ENCODE results near the gene MIB1. TPM values are rescaled to one million over a fixed set of nuclear protein-coding genes. Genes with fewer than 3 reads are reported as not detected.

The MIB1 gene
- total RNA-seq, 4 donors from 2014 or later, result 17.9 to 25.3 (median 21.1) TPM

DNA sequence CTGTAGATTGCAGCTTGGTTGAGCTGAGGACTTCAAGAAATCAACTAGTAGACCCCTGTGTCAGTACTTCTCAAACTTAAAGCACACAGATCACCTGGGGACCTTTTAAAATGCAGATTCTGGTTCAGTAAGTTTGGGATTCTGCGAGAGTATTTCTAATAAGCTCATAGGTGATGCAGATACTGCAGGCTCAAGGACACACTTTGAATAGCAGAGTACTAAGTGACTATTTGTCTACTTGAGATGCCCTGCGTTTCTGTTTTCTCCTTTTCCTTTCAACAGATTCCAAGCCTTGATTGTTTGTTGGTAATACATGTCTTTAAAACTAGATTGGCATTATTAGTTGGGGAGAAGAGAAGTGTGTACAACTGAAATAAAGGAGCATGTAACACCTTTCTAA, 6.7 kb downstream of the MIB1 start:
- intact Hi-C loops (cut with DNase I; ENCODE audit: low total_unique reads), result no loop called here
- WGBS, 2 donors, result 55 to 59% methylated on average over 2 of the region's 2 CpGs
- no peak for DNase-seq (ENCODE audit: low spot score in 2 of 2)
- H3K4me3 ChIP-seq (ENCODE audit: low read depth, poor library complexity, severe bottlenecking), result no peak overlapping the region
- TF ChIP-seq, protein P1, sequence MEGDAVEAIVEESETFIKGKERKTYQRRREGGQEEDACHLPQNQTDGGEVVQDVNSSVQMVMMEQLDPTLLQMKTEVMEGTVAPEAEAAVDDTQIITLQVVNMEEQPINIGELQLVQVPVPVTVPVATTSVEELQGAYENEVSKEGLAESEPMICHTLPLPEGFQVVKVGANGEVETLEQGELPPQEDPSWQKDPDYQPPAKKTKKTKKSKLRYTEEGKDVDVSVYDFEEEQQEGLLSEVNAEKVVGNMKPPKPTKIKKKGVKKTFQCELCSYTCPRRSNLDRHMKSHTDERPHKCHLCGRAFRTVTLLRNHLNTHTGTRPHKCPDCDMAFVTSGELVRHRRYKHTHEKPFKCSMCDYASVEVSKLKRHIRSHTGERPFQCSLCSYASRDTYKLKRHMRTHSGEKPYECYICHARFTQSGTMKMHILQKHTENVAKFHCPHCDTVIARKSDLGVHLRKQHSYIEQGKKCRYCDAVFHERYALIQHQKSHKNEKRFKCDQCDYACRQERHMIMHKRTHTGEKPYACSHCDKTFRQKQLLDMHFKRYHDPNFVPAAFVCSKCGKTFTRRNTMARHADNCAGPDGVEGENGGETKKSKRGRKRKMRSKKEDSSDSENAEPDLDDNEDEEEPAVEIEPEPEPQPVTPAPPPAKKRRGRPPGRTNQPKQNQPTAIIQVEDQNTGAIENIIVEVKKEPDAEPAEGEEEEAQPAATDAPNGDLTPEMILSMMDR (IDR thresholded peaks at IDR 0.05), result no peak
- no peak for TF ChIP-seq POLR2A (IDR thresholded peaks at IDR 0.05)

DNA sequence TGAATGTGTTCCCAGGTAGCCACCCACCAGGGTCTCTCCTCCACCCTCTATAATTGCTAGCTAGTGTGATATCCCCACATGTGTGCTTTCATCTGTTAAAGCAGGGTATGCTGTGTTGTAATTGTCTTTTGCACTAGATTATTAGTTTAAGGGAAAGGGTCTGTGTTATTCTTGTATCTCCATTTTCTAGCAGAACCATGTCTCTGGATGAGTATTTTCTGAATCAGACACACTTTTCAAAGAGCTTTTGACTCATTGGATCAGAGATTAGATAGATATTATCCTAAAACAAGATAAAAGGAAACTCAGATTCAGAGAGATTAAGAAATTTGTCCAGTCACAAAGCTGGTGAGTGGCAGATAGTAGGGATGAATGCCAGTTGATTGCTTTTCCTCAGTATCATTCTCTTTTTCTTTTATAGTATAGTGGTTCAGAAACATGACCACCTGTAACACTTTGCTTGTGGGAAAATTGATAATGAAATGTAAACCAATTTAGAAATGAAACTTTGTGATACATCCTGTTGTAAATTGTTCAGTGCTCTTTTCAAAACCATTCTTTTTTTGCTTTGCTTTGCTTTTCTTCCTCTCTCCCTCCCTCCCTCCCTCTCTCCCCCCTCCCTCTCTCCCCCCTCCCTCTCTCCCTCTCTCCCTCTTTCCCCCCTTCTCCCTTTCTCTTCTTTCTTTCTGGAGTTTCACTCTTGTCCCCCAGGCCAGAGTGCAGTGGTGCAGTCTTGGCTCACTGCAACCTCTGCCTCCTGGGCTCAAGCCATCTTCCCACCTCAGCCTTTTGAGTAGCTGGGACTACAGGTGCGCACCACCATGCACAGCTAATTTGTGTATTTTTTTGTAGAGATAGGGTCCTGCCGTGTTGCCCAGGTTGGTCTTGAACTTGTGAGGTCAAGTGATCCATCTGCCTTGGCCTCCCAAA, 7.4 kb downstream of the MIB1 start:
- TF ChIP-seq, protein P1 (IDR thresholded peaks at IDR 0.05), result no peak
- TF ChIP-seq POLR2A (IDR thresholded peaks at IDR 0.05), result no peak
- intact Hi-C loops (cut with DNase I; ENCODE audit: low total_unique reads), result no loop called here
- 88 to 97% methylated on average over 2 of the region's 2 CpGs for WGBS, 2 donors
- H3K4me3 ChIP-seq (ENCODE audit: low read depth, poor library complexity, severe bottlenecking), result no peak overlapping the region
- DNase-seq (ENCODE audit: low spot score in 2 of 2), result no peak

DNA sequence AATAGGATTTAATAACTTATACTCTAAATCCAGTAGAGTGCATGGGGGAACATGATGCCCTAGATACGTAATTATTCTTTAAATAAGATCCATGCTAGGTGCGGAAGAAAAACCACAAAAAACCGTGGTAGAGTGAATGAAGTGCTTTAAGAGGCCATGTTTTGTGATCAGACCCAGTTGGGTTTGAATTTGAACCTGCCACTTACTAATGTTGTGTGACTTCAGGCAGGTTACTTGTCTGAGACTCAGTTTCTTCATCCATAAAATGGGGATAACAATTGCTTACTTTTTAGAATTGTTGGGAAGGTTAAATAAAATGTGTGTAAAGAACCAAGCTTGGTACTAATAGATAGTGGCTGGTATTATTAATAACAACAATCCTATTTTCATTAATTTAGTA, 17.2 kb downstream of the MIB1 start:
- WGBS, 2 donors, result 98% methylated on average over 3 of the region's 3 CpGs
- DNase-seq (ENCODE audit: low spot score in 2 of 2), result no peak
- TF ChIP-seq POLR2A (IDR thresholded peaks at IDR 0.05), result no peak
- TF ChIP-seq, protein P1 (IDR thresholded peaks at IDR 0.05), result no peak
- no peak overlapping the region for H3K4me3 ChIP-seq (ENCODE audit: low read depth, poor library complexity, severe bottlenecking)
- intact Hi-C loops (cut with DNase I; ENCODE audit: low total_unique reads), result no loop called here

DNA sequence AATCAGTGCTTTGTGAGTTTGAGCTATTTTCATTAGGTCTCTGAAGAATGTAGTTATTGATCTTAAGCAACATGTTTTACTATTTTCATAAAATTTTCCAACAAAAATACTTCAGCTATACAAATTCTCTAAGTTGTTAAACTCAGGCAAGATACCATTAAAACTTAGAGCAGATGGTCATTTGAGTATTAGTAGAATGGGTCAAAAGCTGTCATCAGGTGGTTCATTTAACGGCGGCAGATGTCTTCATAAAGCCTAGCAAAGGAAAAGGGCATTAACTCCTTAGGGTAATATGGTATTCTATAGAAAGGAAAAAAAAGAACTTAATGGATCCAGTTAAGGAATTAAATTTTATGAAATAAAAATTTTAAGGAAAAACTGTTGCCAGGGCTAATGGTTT, 19.2 kb downstream of the MIB1 start:
- DNase-seq (ENCODE audit: low spot score in 2 of 2), result no peak
- intact Hi-C loops (cut with DNase I; ENCODE audit: low total_unique reads), result no loop called here
- WGBS, 2 donors, result 78 to 89% methylated on average over 2 of the region's 2 CpGs
- TF ChIP-seq, protein P1 (IDR thresholded peaks at IDR 0.05), result no peak
- TF ChIP-seq POLR2A (IDR thresholded peaks at IDR 0.05), result no peak
- no peak overlapping the region for H3K4me3 ChIP-seq (ENCODE audit: low read depth, poor library complexity, severe bottlenecking)

GRCh38 chr18:21760321-21760720, 19.7 kb downstream of the MIB1 start:
- TF ChIP-seq, protein P1 (IDR thresholded peaks at IDR 0.05), result no peak
- TF ChIP-seq POLR2A (IDR thresholded peaks at IDR 0.05), result no peak

More at GRCh38 chr18:21760321-21760720, 19.7 kb downstream of the MIB1 start:
- DNase-seq (ENCODE audit: low spot score in 2 of 2), result no peak
- H3K4me3 ChIP-seq (ENCODE audit: low read depth, poor library complexity, severe bottlenecking), result no peak overlapping the region
- intact Hi-C loops (cut with DNase I; ENCODE audit: low total_unique reads), result no loop called here
